Right atrium auricular region (tissue), 2 donors: ENCODE results near the gene CYTH1. TPM values are rescaled to one million over a fixed set of nuclear protein-coding genes. Genes with fewer than 3 reads are reported as not detected.

ENCODE experiments used
- DNase-seq: peaks from one replicate; pipeline ENCODE4 v3.0.0-alpha.2; 2019; ENCODE audit warnings: low spot score
- H3K27ac ChIP-seq, 2 donors: fragments of 200-600 bp; sonication (generic); 1 replicate in 1 of 2; 2 replicates in 1 of 2; pipeline ENCODE4 v1.5.1; 2016 to 2019
- H3K27me3 ChIP-seq, 2 donors: fragments of 200-600 bp; sonication (generic); one replicate each; pipeline versions ENCODE4 v1.5.1 to v1.6.0; 2017 to 2019
- H3K36me3 ChIP-seq: fragments of 200-600 bp; sonication (generic); one replicate; pipeline ENCODE4 v1.5.1; 2016
- H3K4me1 ChIP-seq, 2 donors: fragments of 200-600 bp; sonication (generic); one replicate each; pipeline versions ENCODE4 v1.5.1 to v1.6.0; 2017 to 2019
- H3K4me3 ChIP-seq, 2 donors: fragments of 200-600 bp; sonication (generic); 1 replicate in 1 of 2; 2 replicates in 1 of 2; pipeline ENCODE4 v1.5.1; 2017 to 2019; ENCODE audit warnings: mild to moderate bottlenecking in 1 of 2, moderate library complexity in 1 of 2
- H3K9me3 ChIP-seq, 2 donors: fragments of 200-600 bp; sonication (generic); one replicate each; pipeline ENCODE4 v1.5.1; 2019
- total RNA-seq, 2 donors: library from RNA; depleted of rRNA; stranded (reverse); fragments of >200 nt; gene quantifications; one replicate each; pipeline ENCODE4 v1.1.0, GENCODE V29; 2016
- TF ChIP-seq, protein P1 (sequence below), 2 donors: fragments of 200-600 bp; sonication (generic); IDR thresholded peaks; one replicate each; pipeline ENCODE4 v1.5.1; 2019; ENCODE audit warnings: antibody characterized with exemption in 2 of 2

The CYTH1 gene
- total RNA-seq, 2 donors from 2014 or later = 23.8 to 31.0 TPM

GRCh38 chr17:78716292-78716691 is 65.8 kb downstream of the CYTH1 start:
- no peak for DNase-seq
- TF ChIP-seq, protein P1, sequence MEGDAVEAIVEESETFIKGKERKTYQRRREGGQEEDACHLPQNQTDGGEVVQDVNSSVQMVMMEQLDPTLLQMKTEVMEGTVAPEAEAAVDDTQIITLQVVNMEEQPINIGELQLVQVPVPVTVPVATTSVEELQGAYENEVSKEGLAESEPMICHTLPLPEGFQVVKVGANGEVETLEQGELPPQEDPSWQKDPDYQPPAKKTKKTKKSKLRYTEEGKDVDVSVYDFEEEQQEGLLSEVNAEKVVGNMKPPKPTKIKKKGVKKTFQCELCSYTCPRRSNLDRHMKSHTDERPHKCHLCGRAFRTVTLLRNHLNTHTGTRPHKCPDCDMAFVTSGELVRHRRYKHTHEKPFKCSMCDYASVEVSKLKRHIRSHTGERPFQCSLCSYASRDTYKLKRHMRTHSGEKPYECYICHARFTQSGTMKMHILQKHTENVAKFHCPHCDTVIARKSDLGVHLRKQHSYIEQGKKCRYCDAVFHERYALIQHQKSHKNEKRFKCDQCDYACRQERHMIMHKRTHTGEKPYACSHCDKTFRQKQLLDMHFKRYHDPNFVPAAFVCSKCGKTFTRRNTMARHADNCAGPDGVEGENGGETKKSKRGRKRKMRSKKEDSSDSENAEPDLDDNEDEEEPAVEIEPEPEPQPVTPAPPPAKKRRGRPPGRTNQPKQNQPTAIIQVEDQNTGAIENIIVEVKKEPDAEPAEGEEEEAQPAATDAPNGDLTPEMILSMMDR (IDR thresholded peaks at IDR 0.05) = no peak
- no peaks in the 10 kb centered on the region for H3K9me3 ChIP-seq
- no peaks in the 10 kb centered on the region for H3K36me3 ChIP-seq
- peak overlapping the region in 1 of 2 donors; percentile 53 for H3K4me3 ChIP-seq
- H3K27me3 ChIP-seq = no peaks in the 10 kb centered on the region
- H3K27ac ChIP-seq = peak overlapping the region; percentile 67 to 82
- peaks cover 0 to 62% of the 10 kb centered on the region in 2 donors for H3K4me1 ChIP-seq

- Histone ChIP-seq H3K27ac (peak overlapping the region; percentile 42 to 67), H3K36me3 (no peaks in the 10 kb centered on the region), H3K9me3 (no peaks in the 10 kb centered on the region), H3K27me3 (no peaks in the 10 kb centered on the region), H3K4me1 (peaks cover 0 to 59% of the 10 kb centered on the region in 2 donors), H3K4me3 (no peak overlapping the region)
- no peak for DNase-seq
- TF ChIP-seq, protein P1 (IDR thresholded peaks at IDR 0.05) = no peak
Measured at GRCh38 chr17:78715876-78716275, 66.2 kb downstream of the CYTH1 start.

GRCh38 chr17:78715000-78715771 is 66.9 kb downstream of the CYTH1 start:
- H3K36me3 ChIP-seq = no peaks in the 10 kb centered on the region
- H3K9me3 ChIP-seq = no peaks in the 10 kb centered on the region
- DNase-seq = no peak
- H3K27me3 ChIP-seq = no peaks in the 10 kb centered on the region
- H3K27ac ChIP-seq = peak overlapping the region; percentile 34 to 42
- TF ChIP-seq, protein P1 (IDR thresholded peaks at IDR 0.05) = no peak
- H3K4me3 ChIP-seq = no peak overlapping the region
- H3K4me1 ChIP-seq = peaks cover 0 to 63% of the 10 kb centered on the region in 2 donors

DNA sequence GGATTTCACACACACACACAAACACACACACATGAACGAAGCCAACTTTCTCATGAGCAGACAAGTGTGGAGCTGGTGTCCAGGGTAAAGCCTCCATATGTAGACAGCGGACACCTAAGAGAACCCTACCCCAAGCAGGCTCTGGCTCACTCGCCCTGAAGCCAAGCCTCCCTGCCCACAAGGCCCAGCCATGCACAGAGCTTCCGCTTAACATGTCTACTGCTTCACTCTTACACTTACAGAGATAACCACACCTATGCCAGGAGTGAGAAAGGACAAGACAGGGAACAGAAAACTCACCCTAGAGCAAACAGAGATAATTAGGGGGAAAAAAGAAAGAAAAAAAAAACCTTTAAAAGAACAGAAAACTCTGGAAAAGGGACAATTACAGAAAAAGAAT is 67.5 kb downstream of the CYTH1 start:
- no peak for DNase-seq
- no peaks in the 10 kb centered on the region for H3K9me3 ChIP-seq
- no peaks in the 10 kb centered on the region for H3K36me3 ChIP-seq
- TF ChIP-seq, protein P1 (IDR thresholded peaks at IDR 0.05) = no peak
- H3K4me1 ChIP-seq = peaks cover 0 to 59% of the 10 kb centered on the region in 2 donors
- H3K27me3 ChIP-seq = no peaks in the 10 kb centered on the region
- H3K4me3 ChIP-seq = no peak overlapping the region
- no peak overlapping the region for H3K27ac ChIP-seq

DNA sequence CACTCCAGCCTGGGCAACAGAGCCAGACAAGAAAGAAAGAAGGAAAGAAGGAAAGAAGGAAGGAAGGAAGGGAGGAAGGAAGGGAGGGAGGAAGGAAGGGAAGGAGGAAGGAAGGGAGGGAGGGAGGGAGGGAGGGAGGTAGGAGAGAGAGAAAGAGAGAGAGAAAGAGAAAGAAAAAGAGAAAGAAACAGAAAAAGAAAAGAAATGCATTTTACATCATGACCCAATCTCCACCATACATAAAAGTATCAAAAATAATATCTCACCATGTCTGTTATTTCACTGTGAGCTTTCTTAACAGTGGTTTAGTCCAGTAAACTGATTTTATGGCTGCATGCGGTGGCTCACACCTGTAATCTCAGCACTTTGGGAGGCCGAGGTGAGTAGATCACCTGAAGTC is 70.0 kb downstream of the CYTH1 start:
- Histone ChIP-seq H3K27ac (no peak overlapping the region), H3K4me3 (no peak overlapping the region), H3K9me3 (no peaks in the 10 kb centered on the region), H3K36me3 (peaks cover 6% of the 10 kb centered on the region), H3K27me3 (no peaks in the 10 kb centered on the region), H3K4me1 (peaks cover 0 to 46% of the 10 kb centered on the region in 2 donors)
- DNase-seq = no peak
- TF ChIP-seq, protein P1 (IDR thresholded peaks at IDR 0.05) = no peak
